A172 (cell line): ENCODE data around the gene ASB4. TPM values are rescaled to one million over a fixed set of nuclear protein-coding genes. Genes with fewer than 3 reads are reported as not detected.

Experiments used
- DNase-seq: peaks from one replicate; pipeline ENCODE4 v3.0.0-alpha.2; 2015; ENCODE audit warnings: low spot score
- total RNA-seq: library from RNA; depleted of rRNA; stranded (reverse); fragments of >200 nt; shearing (Covaris generic); gene quantifications from 2 replicates; pipeline ENCODE4 v1.2.3, GENCODE V29; 2014

The ASB4 gene
- total RNA-seq, 1 experiment from 2014 or later: not detected

DNA sequence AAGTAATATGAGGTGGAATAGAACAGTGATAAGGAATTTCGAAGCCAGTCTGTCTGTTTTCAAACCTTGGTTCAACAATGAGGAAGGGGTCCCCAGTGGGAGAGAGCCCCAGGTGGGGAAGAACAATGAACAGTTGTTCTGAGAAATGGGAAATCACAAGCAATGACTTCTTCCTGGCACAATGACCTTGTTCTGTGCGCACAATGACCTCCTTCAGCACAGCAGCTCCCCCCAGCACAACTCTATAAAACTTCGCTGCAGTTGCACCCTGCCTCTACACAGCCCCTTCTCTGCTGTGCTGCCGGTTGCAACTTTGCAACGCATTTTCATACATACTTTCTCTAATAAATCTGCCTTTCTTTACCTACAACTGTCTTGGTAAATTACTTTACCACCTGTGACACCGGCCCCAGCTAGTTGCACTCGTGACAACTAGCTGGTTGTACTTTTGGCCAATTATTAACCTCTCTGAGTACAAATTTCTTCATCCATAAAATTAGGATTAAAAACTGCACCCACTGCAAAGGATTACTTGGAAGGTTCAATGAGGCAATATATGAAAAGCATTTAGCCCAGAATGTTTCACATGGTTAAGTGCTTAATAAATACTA, 40.5 kb downstream of the ASB4 start:
- no peak for DNase-seq

DNA sequence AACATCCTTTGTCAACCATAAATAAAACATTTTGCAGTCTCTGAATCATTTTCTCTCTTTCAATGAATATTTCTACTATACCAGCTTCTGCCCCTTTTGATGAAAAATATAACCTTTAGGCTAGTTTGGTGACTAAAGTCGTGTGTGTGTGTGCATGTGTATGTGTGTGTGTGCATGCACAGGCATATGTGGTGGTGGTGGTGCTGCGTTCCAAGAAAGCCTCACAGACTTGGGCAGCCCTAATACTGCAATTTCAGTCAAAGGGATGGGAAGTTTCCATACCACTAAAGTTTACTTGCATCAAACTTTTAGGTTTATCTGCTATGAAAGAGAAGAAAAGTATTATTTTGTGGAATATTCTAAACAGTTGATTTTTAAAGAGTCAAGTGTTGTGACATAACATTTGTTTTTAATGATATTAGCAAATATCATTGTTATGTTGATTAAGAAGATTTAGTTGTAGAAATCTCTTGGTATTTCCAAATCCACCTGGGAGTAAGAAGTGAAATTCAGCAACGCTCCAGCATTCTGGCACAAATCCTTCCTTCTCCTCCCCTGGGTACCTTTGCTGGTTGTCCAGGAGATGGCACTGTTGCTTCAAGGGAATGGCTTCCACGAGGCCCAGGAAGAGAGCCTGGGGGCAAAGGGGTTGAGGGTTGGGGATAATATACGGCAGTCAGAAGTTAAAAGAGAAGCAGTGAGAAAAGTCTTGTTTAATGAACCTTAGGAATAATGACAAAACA, 41.5 kb downstream of the ASB4 start:
- DNase-seq: peak; percentile 68

DNA sequence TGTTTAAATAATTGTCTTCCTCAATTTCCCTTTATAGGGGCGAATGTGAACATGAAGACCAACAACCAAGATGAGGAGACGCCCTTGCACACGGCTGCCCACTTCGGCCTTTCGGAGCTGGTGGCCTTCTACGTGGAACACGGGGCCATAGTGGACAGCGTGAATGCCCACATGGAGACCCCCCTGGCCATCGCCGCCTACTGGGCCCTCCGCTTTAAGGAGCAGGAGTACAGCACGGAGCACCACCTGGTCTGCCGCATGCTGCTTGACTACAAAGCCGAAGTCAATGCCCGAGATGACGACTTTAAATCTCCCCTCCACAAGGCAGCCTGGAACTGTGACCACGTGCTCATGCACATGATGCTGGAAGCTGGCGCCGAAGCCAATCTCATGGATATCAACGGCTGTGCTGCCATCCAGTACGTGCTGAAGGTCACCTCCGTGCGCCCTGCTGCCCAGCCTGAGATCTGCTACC, 42.1 kb downstream of the ASB4 start:
- no peak for DNase-seq

DNA sequence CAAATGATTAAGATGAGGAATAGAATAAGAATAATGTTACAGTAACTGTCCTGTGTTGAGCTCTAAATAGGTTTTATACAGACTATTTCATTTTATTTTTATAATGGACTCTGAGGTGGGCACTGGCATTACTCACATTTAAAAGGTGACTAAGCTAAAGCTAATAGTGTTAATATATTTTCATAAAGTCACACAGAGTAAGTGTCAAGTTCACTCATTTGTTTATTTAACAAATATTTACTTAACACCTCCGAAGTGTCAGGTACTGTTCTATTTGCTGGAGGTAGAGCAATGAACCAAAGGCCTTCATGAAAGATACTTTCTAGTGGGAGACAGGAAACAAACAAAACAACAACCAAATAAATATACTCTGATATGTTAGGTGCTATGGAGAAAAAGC, 44.0 kb downstream of the ASB4 start:
- no peak for DNase-seq

DNA sequence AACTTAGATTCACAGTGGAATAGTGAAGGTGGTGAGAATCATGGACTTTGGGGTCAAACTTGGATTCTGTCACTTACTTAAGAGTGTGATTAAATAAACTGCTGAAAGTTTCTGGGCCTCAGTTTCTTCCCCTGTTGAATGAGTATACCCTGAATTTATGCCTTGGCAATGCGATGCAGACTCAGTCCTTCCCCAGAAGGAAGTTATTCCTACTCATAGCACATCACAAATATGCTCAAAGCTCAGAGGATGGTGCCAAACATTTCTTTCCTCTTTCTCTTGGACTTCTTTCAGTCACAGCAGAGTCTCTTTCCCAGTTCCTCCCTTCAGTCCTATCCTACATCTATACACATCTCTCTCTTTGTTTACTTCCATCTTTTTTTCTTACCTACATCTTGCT, 45.1 kb downstream of the ASB4 start:
- DNase-seq: no peak

DNA sequence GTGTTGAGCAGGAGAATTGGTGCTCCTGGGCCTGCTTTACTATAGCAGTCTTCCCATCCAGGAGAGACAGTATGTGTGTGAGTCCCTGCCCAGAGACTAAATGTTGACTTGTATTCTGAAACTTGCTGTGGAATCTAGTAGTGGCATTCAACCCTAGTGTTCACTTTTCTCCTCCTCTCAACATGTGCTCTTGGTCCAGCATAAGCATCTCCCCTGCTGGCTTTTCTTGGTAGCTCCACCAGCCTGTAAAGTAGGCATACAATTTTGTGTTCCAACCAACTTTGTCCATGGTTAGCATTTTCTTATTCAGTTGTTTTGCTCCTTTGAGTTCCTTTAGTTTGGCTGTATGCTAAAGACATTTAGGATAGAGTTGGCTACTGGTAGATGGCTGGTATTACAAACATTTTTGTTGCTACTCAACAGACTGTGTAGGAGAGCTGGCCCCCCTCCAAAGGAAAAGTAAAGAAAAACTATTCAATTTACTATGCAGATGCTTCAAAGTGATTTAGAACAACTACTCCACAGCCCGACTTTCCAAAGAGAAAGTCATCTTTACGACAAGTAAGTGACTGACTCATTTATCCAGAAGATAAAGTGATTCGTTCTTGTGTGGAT, 46.0 kb downstream of the ASB4 start:
- no peak for DNase-seq

DNA sequence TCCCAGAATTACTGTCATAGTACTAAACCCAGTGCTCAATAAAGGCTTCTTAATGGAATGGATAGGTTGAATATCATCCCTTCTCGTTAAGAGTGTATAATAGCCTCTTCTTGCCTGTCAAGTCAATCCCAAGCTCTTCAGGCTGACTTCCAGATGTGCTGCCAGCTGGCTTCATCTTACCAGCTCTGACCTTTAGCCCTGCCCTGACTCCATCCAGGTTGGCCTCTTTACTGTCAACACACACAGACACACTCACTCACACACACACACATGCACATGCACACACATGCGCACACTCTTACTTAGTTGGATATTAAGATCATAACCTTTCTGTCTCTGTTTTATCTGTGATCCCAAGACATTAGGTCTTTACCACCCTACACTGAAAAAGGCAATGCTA, 49.1 kb downstream of the ASB4 start:
- DNase-seq: no peak

DNA sequence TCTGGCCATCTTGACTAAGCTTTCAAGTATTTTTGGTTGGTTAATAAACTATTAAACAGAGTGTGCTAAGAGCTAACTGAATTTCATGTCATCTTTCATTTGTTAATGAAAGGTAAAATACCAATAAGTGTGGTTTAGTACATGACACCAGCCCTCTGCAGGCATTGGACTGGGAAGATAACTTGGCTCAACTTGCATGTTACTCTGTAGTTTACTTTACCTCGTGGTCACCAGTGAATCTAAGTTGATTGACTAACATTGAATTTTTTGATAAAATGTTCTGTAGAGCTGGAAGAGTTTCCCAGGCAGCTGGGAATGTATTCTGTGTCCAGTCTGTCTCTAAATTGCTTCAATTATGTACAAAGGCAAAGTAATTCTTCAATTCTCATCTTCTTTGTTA, 49.9 kb downstream of the ASB4 start:
- no peak for DNase-seq

DNA sequence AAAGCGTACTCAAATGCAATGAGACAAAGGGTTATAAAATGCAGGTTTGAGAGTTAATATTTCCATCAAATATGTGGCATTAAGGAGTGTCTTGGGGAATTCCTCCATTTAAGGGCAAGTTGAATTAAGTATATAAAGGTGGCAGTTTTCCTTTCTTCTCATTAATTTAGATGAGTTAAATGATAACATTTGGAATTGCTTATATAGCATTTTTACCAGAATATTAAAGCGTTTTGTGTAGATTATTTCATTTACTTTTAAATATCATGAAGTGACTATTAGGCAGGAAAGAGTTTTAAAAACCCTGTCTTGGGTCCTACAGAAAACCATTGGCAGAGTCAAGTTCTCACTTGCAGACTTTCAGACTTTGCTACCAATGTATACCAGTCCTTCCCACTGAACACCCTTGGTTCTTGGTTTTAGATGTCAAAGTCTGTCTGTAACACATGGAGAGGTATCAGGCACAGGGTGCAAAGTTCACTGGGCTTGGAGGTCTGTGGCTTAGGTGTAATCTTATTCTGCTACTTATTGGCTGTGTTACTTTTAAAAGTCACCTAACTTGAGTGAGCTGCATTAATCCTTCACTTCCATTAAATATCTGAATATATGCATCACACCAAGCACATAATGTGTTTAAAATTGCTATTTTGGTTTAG, 51.0 kb downstream of the ASB4 start:
- DNase-seq: no peak

DNA sequence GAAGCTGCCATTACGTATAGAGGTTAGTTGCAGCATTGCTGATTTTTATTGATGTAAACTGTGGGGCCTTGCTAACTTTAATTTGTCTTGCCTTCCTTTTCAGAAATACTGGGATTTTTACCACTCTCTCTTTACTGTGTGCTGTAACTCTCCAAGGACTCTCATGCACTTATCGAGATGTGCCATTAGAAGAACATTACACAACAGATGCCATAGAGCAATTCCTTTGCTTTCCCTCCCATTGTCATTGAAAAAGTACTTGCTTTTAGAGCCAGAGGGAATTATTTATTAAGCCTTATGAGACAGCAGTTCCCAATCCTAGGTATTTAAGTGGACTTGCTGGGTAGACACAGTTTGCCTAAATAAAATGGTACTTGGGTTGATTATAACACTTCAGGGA, 51.7 kb downstream of the ASB4 start:
- no peak for DNase-seq

DNA sequence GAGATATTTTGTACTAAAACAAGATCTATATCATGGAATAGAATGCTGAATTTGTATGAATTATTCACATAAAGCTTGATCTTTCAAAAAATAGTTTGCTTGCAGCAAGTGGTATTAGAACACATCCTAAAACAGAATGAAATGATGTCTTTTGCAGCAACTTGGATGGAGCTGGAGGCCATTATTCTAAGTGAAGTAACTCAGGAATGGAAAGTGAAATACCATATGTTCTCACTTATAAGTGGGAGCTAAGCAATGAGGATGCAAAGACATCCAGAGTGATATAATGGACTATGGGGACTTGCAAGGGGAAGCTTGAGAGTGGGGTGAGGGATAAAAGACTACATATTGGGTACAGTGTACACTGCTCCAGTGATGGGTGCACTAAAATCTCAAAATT, 53.7 kb downstream of the ASB4 start:
- DNase-seq: no peak

DNA sequence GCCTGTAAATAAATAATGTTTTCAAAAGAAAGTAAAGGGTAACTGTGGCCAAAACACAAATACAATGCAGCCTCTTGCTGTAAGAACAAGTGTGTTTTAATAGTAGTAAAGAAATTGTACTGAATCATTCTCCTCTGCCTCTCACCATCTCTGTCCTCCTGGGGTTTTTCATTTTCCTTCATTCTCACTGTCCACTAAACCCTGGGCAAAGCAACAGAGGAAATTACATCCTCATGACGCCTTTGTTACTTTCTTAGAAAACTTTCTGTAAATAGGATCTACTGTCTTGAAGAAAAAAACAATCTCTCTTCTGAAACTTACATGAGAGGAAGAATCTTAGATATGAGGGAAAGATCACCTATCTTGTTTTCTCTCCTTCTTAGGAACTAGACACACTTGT, 54.6 kb downstream of the ASB4 start:
- DNase-seq: no peak

DNA sequence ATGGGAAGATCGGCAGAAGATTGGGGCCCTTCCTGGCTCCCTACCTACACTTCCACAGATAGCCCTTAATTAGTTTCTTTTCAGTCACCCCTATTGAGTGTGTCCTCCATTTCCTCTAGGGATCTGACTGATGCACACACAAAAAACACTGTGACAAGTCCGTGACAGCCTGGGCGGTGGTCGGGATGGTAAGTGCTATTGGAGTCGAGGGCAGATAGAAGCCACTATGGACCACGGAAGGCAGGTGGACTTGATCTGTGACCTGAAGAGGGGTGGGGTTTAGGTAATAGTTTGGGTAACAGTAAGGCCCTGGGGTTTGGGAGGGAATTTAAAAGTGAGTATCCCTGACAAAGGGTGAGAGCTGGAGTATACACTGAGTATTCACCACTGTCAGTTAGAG, 57.6 kb downstream of the ASB4 start:
- DNase-seq: no peak

DNA sequence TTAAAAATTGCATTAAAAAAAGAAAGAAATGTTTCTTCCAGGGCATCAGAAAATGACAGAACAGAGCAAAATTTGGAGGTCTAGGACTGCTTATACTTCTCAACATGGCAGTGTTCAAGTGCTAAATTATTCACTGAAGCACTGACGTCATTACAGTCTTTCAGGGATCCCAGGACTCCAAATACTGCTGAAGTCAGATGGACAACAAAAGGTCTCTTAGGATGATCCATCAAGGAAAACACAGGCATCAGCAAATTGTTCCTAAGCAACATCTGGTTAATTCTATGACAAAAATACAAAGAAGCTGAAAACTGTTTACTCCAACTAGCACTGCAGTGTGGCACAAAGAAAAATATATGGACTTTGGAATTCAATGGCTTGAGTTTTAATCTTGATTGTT, 58.4 kb downstream of the ASB4 start:
- no peak for DNase-seq

DNA sequence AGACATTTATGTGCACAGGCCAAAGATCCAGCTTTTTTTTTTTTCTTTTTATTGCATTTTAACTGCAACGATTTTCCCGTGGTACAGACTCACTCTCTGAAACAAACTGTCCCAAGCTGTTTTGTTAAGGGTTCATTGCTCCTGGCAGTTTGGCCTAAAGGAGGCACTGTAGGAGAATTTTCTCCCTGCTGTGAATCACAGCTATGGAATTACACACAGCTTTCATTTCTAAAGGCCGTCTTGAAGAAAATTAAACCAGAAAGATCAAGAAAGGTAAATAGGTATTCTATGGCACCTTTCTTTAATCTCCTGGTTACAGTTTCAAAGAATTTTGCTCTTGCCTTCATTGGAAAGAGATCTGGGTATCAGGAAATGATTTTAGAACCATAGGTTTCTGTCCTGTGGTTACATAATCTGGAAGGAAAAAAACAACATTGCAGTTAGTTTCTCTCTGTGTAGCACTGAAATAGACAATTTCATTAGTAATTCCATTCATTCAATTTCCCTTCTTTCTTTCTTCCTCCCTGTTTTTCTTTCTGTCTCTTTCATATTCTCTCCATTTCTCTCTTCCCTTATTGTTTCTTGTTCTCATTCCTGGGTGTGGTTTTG, 59.4 kb downstream of the ASB4 start:
- peak; percentile 66 for DNase-seq

DNA sequence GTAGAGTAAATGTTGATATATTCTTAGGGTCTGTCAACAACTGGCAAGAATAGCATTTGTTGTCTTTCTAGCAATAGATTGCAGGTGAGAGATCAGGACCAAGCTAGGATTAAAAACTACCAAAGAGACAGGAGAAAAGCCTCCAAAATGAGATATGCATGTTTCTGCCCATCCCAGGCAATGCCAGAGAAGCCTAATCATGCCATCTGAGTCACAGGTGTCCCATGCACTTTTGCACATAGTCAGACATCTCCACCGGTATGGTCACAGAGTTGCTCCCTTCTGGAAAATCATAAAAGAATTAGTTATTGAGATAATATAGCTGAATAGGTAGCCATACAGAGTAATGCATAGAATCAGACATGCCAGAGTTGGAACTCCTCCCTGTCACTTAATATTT, 59.9 kb downstream of the ASB4 start:
- DNase-seq: no peak

DNA sequence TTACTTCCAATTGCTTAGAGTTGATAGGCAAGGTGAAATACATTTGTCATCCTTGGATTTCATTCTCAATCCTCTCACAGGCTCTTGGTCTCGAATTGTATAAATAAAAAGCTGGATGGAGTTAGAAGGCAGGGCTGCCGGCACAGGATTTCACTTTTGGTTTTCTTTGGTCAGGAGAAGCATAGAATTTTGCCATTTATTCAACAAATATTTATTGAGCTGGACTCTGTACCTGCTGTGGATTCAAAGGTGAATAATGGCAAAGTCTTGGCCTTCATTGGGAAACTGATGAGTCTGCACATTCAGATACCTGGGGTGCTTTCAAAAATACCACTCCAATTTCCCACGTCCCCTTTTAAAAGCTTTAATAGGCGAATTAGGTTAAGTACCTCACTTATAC, 60.9 kb downstream of the ASB4 start:
- DNase-seq: no peak

DNA sequence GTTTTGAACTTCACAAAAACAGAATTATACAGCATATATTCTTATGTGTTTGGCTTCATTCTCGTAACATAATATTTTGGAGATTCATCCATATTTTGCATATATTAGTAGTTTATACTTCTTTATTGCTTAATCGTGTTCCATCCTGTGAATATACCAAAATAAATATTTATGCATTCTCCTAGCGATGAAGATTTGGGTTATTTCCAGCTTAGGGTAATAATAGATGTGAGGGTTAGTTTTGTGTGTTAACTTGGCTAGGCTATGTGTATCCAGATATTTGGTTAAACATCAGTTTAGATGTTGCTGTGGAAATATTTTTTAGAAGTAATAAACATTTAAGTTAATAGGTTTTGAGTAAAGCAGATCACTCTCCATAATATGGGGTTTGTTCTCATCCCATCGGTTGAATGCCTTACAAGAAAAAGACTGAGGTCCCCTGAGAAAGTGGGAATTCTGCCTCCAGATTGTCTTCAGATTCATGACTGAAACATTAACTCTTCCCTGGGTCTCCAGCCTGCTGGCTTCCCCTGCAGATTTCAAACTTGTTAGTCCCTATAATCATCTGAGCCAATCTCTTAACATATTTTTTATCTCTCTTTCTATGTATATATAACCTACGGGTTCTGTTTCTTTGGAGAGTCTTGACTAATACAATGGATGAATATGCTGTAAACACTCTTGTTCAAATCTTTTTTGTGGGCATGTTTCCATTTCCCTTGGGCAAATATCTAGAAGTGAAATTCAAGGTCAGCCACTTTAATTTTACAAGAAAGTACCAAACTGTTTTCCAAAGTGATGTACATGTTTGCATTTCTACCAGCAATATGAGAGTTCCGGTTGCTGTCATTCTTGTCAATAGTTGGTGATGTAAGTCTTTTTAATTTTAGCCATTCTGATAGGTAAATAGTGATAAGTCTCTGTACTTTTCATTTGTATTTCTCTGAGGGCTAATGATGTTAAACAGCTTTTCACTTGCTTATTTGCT, 61.9 kb downstream of the ASB4 start:
- DNase-seq: no peak

DNA sequence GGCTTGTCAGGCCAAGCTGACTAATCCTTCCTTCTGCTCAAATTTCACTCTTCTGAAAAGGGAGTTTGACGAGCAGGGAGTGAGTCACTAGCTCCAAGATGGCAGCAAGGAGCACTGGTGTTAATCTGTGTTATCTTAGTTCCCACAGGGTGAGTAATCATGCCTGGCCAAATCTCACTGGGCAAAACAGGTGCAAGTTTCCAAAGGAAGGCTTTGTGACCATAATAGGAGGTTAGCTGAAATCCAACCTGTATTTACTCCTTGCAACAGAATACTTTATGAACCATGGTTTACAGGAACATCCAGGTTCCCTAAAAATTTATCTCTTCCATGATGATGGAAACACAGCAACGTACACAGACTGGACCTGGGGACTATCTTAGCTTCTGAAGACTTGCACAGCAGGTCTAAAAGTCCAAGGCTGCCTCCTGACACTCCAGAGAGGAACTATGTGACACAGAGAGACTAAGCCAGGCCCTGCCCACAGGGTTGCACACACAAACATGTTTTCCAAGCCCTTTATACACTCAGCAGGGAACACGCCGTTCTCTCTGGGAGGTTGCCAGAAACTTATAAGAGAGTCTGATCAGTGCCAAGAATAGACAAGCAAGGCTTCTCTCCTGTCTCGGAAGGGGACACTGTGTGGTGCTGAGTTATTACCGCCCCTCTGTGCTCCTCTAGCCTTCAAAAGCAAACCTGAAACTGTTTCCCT, 64.2 kb downstream of the ASB4 start:
- DNase-seq: peak; percentile 96

DNA sequence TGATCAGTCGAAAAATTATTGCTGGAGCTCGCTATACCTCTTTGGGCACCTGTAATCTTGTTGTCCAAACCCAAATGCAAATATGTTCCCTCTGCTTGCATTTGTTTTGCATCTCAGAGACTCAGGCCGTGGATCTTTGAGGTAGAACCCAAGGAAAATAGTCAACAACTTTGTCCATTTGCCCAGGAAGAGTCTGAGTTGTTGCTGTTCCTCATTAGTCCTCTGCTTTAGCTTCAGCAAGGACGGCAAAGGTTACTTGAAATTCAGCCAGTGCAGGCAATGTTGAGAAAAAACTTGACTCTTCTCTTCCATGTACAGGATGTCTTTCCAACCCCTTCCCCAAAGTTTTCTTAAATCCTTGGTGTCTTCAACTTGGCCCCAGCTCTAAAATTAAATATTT, 64.8 kb downstream of the ASB4 start:
- DNase-seq: no peak
